Measurements from ENCODE around the gene SLC9A2.

Gene SLC9A2

GRCh38 chr2:102724016-102724490 lies 104.7 kb downstream of the SLC9A2 start:
- POLR2A ChIA-PET = no interaction called here
- WGBS (ENCODE audit: insufficient coverage) = 92% methylated on average over 5 of the region's 7 CpGs
- no peak overlapping the region for H3K4me3 ChIP-seq (ENCODE audit: control insufficient read depth in 1 of 7, extremely low read depth in 1 of 7, insufficient read depth in 4 of 7, low read depth in 2 of 7, low read length in 6 of 7)
- CTCF ChIA-PET = interaction anchor here (2.4 kb wide), 1 partner anchor 21 kb away, joined by 6 read pairs; no protein-coding TSS in a partner anchor
- H3K4me1 ChIP-seq (ENCODE audit: control extremely low read depth in 1 of 4, control insufficient read depth in 4 of 4, insufficient read depth in 4 of 4, low read length in 3 of 4) = no peaks in the 10 kb centered on the region
- peaks cover 3 to 64% (median 45%) of the 10 kb centered on the region in 4 experiments for H3K36me3 ChIP-seq (ENCODE audit: control insufficient read depth in 4 of 4, insufficient read depth in 4 of 4, low read length in 3 of 4)
- H3K27ac ChIP-seq (ENCODE audit: insufficient read depth in 1 of 2, low read depth in 1 of 2, low read length in 2 of 2, poor library complexity in 1 of 2, severe bottlenecking in 2 of 2) = no peak overlapping the region
- no peaks in the 10 kb centered on the region for H3K9me3 ChIP-seq (ENCODE audit: control extremely low read depth in 1 of 5, control insufficient read depth in 4 of 5, insufficient read depth in 2 of 5, low read depth in 1 of 5, low read length in 4 of 5)
- no peaks in the 10 kb centered on the region for H3K27me3 ChIP-seq (replicated peaks in 2 of 5; ENCODE audit: control insufficient read depth in 4 of 5, insufficient read depth in 5 of 5, low read length in 4 of 5)
- DNase-seq = no peak

DNA sequence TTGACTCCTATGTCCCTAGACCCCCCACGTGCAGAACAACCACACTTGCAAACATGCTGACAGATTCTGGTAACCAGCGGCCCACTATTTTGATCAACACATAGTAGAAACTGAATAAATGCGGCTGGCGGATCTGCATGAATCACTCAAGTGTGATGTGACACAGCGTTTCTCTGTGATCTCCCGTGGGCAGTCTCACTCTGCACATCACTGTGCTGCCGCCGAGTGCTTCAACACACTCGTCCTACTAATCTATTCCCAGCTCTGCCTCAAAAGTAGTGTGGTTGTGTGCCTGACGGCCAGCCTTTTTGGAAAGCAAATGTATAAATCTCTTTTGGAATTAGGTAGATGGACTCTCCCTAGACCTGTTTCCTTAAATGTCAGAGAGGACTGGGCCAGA lies 105.2 kb downstream of the SLC9A2 start:
- Histone ChIP-seq H3K9me3 (ENCODE audit: control extremely low read depth in 1 of 5, control insufficient read depth in 4 of 5, insufficient read depth in 2 of 5, low read depth in 1 of 5, low read length in 4 of 5) (no peaks in the 10 kb centered on the region), H3K27ac (ENCODE audit: insufficient read depth in 1 of 2, low read depth in 1 of 2, low read length in 2 of 2, poor library complexity in 1 of 2, severe bottlenecking in 2 of 2) (no peak overlapping the region), H3K27me3 (replicated peaks in 2 of 5; ENCODE audit: control insufficient read depth in 4 of 5, insufficient read depth in 5 of 5, low read length in 4 of 5) (no peaks in the 10 kb centered on the region), H3K4me1 (ENCODE audit: control extremely low read depth in 1 of 4, control insufficient read depth in 4 of 4, insufficient read depth in 4 of 4, low read length in 3 of 4) (no peaks in the 10 kb centered on the region), H3K36me3 (ENCODE audit: control insufficient read depth in 4 of 4, insufficient read depth in 4 of 4, low read length in 3 of 4) (peaks cover 1 to 65% (median 42%) of the 10 kb centered on the region in 4 experiments), H3K4me3 (ENCODE audit: control insufficient read depth in 1 of 7, extremely low read depth in 1 of 7, insufficient read depth in 4 of 7, low read depth in 2 of 7, low read length in 6 of 7) (no peak overlapping the region)
- ChIA-PET CTCF (interaction anchor here (2.4 kb wide), 1 partner anchor 21 kb away, joined by 6 read pairs; no protein-coding TSS in a partner anchor), POLR2A (no interaction called here)
- no peak for DNase-seq
- WGBS (ENCODE audit: insufficient coverage) = 96% methylated on average over 7 of the region's 10 CpGs

GRCh38 chr2:102726128-102727087 lies 107.1 kb downstream of the SLC9A2 start:
- DNase-seq = no peak
- ChIA-PET CTCF (interaction anchor here (1.0 kb wide), 1 partner anchor 22 kb away, joined by 3 read pairs; no protein-coding TSS in a partner anchor), POLR2A (no interaction called here)
- peaks cover 5 to 61% (median 39%) of the 10 kb centered on the region in 4 experiments for H3K36me3 ChIP-seq (ENCODE audit: control insufficient read depth in 4 of 4, insufficient read depth in 4 of 4, low read length in 3 of 4)
- no peaks in the 10 kb centered on the region for H3K9me3 ChIP-seq (ENCODE audit: control extremely low read depth in 1 of 5, control insufficient read depth in 4 of 5, insufficient read depth in 2 of 5, low read depth in 1 of 5, low read length in 4 of 5)
- H3K27me3 ChIP-seq (replicated peaks in 2 of 5; ENCODE audit: control insufficient read depth in 4 of 5, insufficient read depth in 5 of 5, low read length in 4 of 5) = no peaks in the 10 kb centered on the region
- no peaks in the 10 kb centered on the region for H3K4me1 ChIP-seq (ENCODE audit: control extremely low read depth in 1 of 4, control insufficient read depth in 4 of 4, insufficient read depth in 4 of 4, low read length in 3 of 4)
- no peak overlapping the region for H3K4me3 ChIP-seq (ENCODE audit: control insufficient read depth in 1 of 7, extremely low read depth in 1 of 7, insufficient read depth in 4 of 7, low read depth in 2 of 7, low read length in 6 of 7)
- 83% methylated on average over 7 of the region's 15 CpGs for WGBS (ENCODE audit: insufficient coverage)
- H3K27ac ChIP-seq (ENCODE audit: insufficient read depth in 1 of 2, low read depth in 1 of 2, low read length in 2 of 2, poor library complexity in 1 of 2, severe bottlenecking in 2 of 2) = no peak overlapping the region

DNA sequence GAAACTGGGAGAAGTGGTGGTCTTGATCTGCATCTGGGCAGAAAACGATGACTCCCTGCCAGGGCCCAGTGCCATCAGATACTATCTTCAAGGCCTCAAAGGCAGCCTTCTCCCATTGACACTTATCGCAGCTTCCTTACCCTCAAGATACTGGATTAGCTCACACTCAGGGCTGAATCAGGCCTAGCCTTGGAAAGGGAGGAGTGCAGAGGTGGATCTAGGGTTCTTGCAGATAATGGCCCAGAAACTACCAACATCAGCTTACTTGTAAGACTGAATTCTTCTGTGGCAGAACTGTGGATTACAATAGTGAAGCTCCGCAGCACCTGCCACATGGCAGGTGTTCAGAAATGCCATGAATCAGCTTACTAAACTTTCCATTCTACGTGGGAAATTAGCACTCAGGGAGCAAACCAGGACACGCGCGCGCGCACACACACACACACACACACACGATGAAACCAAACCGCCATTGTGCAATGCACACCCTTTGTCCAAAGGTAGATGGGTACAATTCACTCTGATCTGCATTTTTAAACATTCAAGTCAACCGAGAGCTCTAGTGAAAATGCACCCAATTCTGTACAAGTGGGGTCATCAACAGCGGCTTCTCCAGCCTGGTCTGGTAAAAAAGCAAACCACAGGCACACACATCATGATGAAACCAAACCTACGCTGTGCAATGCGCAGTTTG lies 116.2 kb downstream of the SLC9A2 start:
- POLR2A ChIA-PET = no interaction called here
- Histone ChIP-seq H3K27me3 (replicated peaks in 2 of 5; ENCODE audit: control insufficient read depth in 4 of 5, insufficient read depth in 5 of 5, low read length in 4 of 5) (no peaks in the 10 kb centered on the region), H3K9me3 (ENCODE audit: control extremely low read depth in 1 of 5, control insufficient read depth in 4 of 5, insufficient read depth in 2 of 5, low read depth in 1 of 5, low read length in 4 of 5) (no peaks in the 10 kb centered on the region), H3K36me3 (ENCODE audit: control insufficient read depth in 4 of 4, insufficient read depth in 4 of 4, low read length in 3 of 4) (peaks cover 7 to 16% (median 10%) of the 10 kb centered on the region in 4 experiments), H3K4me1 (ENCODE audit: control extremely low read depth in 1 of 4, control insufficient read depth in 4 of 4, insufficient read depth in 4 of 4, low read length in 3 of 4) (peaks cover 17 to 31% (median 24%) of the 10 kb centered on the region in 4 experiments), H3K27ac (ENCODE audit: insufficient read depth in 1 of 2, low read depth in 1 of 2, low read length in 2 of 2, poor library complexity in 1 of 2, severe bottlenecking in 2 of 2) (no peak overlapping the region), H3K4me3 (ENCODE audit: control insufficient read depth in 1 of 7, extremely low read depth in 1 of 7, insufficient read depth in 4 of 7, low read depth in 2 of 7, low read length in 6 of 7) (peak overlapping the region in 6 of 7 experiments; percentile 85 to 95 (median 91))
- 94% methylated on average over 11 of the region's 15 CpGs for WGBS (ENCODE audit: insufficient coverage)
- CTCF ChIA-PET = interaction anchor here (1.4 to 4.8 kb wide), 2 partner anchors 18 to 31 kb away, joined by 4 to 33 read pairs; no protein-coding TSS in a partner anchor
- DNase-seq = peak in 1 of 3 donors; percentile 31

DNA sequence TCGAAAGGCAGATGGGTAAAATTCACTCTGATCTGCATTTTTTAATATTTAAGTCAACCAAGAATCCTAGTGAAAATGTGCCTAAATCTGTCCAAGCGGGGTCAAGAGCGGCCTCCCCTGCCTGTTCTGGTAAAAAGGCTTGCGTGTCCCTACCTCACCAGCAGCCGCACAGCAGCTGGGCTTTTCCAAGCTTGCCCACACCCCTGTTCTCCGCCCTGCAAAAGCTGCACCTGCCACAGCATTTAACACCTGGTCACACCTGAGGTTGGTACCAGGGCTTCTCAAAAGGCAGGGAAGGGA lies 116.7 kb downstream of the SLC9A2 start:
- 51% methylated on average over 6 of the region's 6 CpGs for WGBS (ENCODE audit: insufficient coverage)
- ChIA-PET CTCF (interaction anchor here (1.4 to 4.8 kb wide), 2 partner anchors 18 to 32 kb away, joined by 4 to 33 read pairs; no protein-coding TSS in a partner anchor), POLR2A (no interaction called here)
- peaks cover 17 to 31% (median 24%) of the 10 kb centered on the region in 4 experiments for H3K4me1 ChIP-seq (ENCODE audit: control extremely low read depth in 1 of 4, control insufficient read depth in 4 of 4, insufficient read depth in 4 of 4, low read length in 3 of 4)
- peak overlapping the region; percentile 85 to 97 (median 91) for H3K4me3 ChIP-seq (ENCODE audit: control insufficient read depth in 1 of 7, extremely low read depth in 1 of 7, insufficient read depth in 4 of 7, low read depth in 2 of 7, low read length in 6 of 7)
- peaks cover 7 to 12% (median 8%) of the 10 kb centered on the region in 4 experiments for H3K36me3 ChIP-seq (ENCODE audit: control insufficient read depth in 4 of 4, insufficient read depth in 4 of 4, low read length in 3 of 4)
- H3K27me3 ChIP-seq (replicated peaks in 2 of 5; ENCODE audit: control insufficient read depth in 4 of 5, insufficient read depth in 5 of 5, low read length in 4 of 5) = no peaks in the 10 kb centered on the region
- DNase-seq = no peak
- peaks cover 0 to under 1% (median 0%) of the 10 kb centered on the region in 5 experiments for H3K9me3 ChIP-seq (ENCODE audit: control extremely low read depth in 1 of 5, control insufficient read depth in 4 of 5, insufficient read depth in 2 of 5, low read depth in 1 of 5, low read length in 4 of 5)
- H3K27ac ChIP-seq (ENCODE audit: insufficient read depth in 1 of 2, low read depth in 1 of 2, low read length in 2 of 2, poor library complexity in 1 of 2, severe bottlenecking in 2 of 2) = peak overlapping the region in 1 of 2 experiments; percentile 77

GRCh38 chr2:102736410-102737409 lies 117.4 kb downstream of the SLC9A2 start:
- Histone ChIP-seq H3K27ac (ENCODE audit: insufficient read depth in 1 of 2, low read depth in 1 of 2, low read length in 2 of 2, poor library complexity in 1 of 2, severe bottlenecking in 2 of 2) (peak overlapping the region in 1 of 2 experiments; percentile 77), H3K27me3 (replicated peaks in 2 of 5; ENCODE audit: control insufficient read depth in 4 of 5, insufficient read depth in 5 of 5, low read length in 4 of 5) (no peaks in the 10 kb centered on the region), H3K9me3 (ENCODE audit: control extremely low read depth in 1 of 5, control insufficient read depth in 4 of 5, insufficient read depth in 2 of 5, low read depth in 1 of 5, low read length in 4 of 5) (peaks cover 0 to 7% (median 0%) of the 10 kb centered on the region in 5 experiments), H3K4me1 (ENCODE audit: control extremely low read depth in 1 of 4, control insufficient read depth in 4 of 4, insufficient read depth in 4 of 4, low read length in 3 of 4) (peaks cover 17 to 31% (median 24%) of the 10 kb centered on the region in 4 experiments), H3K36me3 (ENCODE audit: control insufficient read depth in 4 of 4, insufficient read depth in 4 of 4, low read length in 3 of 4) (peaks cover 5 to 7% (median 5%) of the 10 kb centered on the region in 4 experiments), H3K4me3 (ENCODE audit: control insufficient read depth in 1 of 7, extremely low read depth in 1 of 7, insufficient read depth in 4 of 7, low read depth in 2 of 7, low read length in 6 of 7) (peak overlapping the region; percentile 85 to 97 (median 91))
- peak; percentile 74 to 88 (median 83) for DNase-seq
- ChIA-PET CTCF (interaction anchor here (1.4 to 4.8 kb wide), 2 partner anchors 17 to 32 kb away, joined by 4 to 33 read pairs; no protein-coding TSS in a partner anchor), POLR2A (interaction anchor here (0.6 to 0.9 kb wide), 3 partner anchors 11 to 1151 kb away, joined by 3 to 4 read pairs (median 3); no protein-coding TSS in a partner anchor)
- WGBS (ENCODE audit: insufficient coverage) = 0% methylated on average over 32 of the region's 52 CpGs
